Stimulated activated CD8-positive, alpha-beta memory T cell treated with anti-CD3 and anti-CD28 coated beads, Interleukin-15, amount 100 ng/mL, for 4 hours (primary cell): ENCODE measurements around the gene PTP4A1.
A peak's percentile ranks its signal among the peaks of the same experiment; 100 is the strongest.
"Not testable (repeated sequence)": the region's sequence is repeated elsewhere in the genome, so short reads cannot be mapped to it uniquely, and the experiment has no call there.

Source experiments
- DNase-seq, 2 donors: peaks; one replicate each; pipeline ENCODE4 v3.0.0-alpha.2; 2020; ENCODE audit warnings: low read depth in 2 of 2

Gene PTP4A1

GRCh38 chr6:63572044-63572746 lies at the start of gene PTP4A1, which contains the start of gene LOC128125822:
TSS of gene PTP4A1 (plus strand) at chr6:63572480. CDS start at chr6:63576881, 4,401 bp downstream.
TSS of gene LOC128125822 (plus strand) at chr6:63572480.
- DNase-seq: peak; percentile 91 to 95

- not testable (repeated sequence) for DNase-seq
Measured at GRCh38 chr6:63522911-63523287, 49.4 kb upstream of the PTP4A1 start.

GRCh38 chr6:63523630-63524029 lies 48.6 kb upstream of the PTP4A1 start:
- no peak for DNase-seq

GRCh38 chr6:63525186-63525878 lies 46.9 kb upstream of the PTP4A1 start:
- DNase-seq: no peak

GRCh38 chr6:63526931-63527330 lies 45.3 kb upstream of the PTP4A1 start:
- no peak for DNase-seq

- no peak for DNase-seq
Measured at GRCh38 chr6:63527658-63528514, 44.4 kb upstream of the PTP4A1 start.

GRCh38 chr6:63529498-63529897 lies 42.8 kb upstream of the PTP4A1 start:
- DNase-seq: no peak

GRCh38 chr6:63530182-63530581 lies 42.1 kb upstream of the PTP4A1 start:
- DNase-seq: no peak

GRCh38 chr6:63530991-63531390 lies 41.3 kb upstream of the PTP4A1 start:
- DNase-seq: no peak

GRCh38 chr6:63533026-63533425 lies 39.3 kb upstream of the PTP4A1 start:
- no peak for DNase-seq

- DNase-seq: no peak
Measured at GRCh38 chr6:63533952-63534351, 38.3 kb upstream of the PTP4A1 start.

GRCh38 chr6:63537201-63537958 lies 34.9 kb upstream of the PTP4A1 start:
- no peak for DNase-seq

- DNase-seq: no peak
Measured at GRCh38 chr6:63537959-63538300, 34.4 kb upstream of the PTP4A1 start.

GRCh38 chr6:63538550-63538949 lies 33.7 kb upstream of the PTP4A1 start:
- DNase-seq: no peak

- no peak for DNase-seq
Measured at GRCh38 chr6:63543001-63543400, 29.3 kb upstream of the PTP4A1 start.

GRCh38 chr6:63543982-63544381 lies 28.3 kb upstream of the PTP4A1 start:
- no peak for DNase-seq

- DNase-seq: no peak
Measured at GRCh38 chr6:63546236-63546635, 26.0 kb upstream of the PTP4A1 start.

- no peak for DNase-seq
Measured at GRCh38 chr6:63546697-63547096, 25.6 kb upstream of the PTP4A1 start.

- no peak for DNase-seq
Measured at GRCh38 chr6:63549076-63549475, 23.2 kb upstream of the PTP4A1 start.

GRCh38 chr6:63553208-63553607 lies 19.1 kb upstream of the PTP4A1 start:
- DNase-seq: no peak

GRCh38 chr6:63553900-63554299 lies 18.4 kb upstream of the PTP4A1 start:
- no peak for DNase-seq

GRCh38 chr6:63554782-63555181 lies 17.5 kb upstream of the PTP4A1 start:
- DNase-seq: no peak
